Adipocyte (in vitro differentiated cells): ENCODE results near the gene ACP3.
"Not testable (repeated sequence)": the region's sequence is repeated elsewhere in the genome, so short reads cannot be mapped to it uniquely, and the experiment has no call there.

Experiments used
- DNase-seq: peaks from one replicate; pipeline ENCODE4 v3.0.0-alpha.2; 2015; ENCODE audit warnings: low read depth
- H3K27me3 ChIP-seq: replicated peaks from 2 replicates; pipeline ENCODE4 v1.7.0; 2013; ENCODE audit warnings: mild to moderate bottlenecking, low read length, moderate library complexity; ENCODE audit not compliant: control insufficient read depth, insufficient read depth
- H3K36me3 ChIP-seq: 2 replicates; pipeline ENCODE4 v1.7.0; 2013; ENCODE audit warnings: low read length, mild to moderate bottlenecking, moderate library complexity; ENCODE audit not compliant: control insufficient read depth, insufficient read depth, severe bottlenecking
- H3K4me1 ChIP-seq: 2 replicates; pipeline ENCODE4 v1.7.0; 2013; ENCODE audit warnings: mild to moderate bottlenecking, low read length, moderate library complexity; ENCODE audit not compliant: control insufficient read depth, insufficient read depth
- H3K4me3 ChIP-seq: 2 replicates; pipeline ENCODE4 v1.7.0; 2013; ENCODE audit warnings: mild to moderate bottlenecking, low read length, moderate library complexity
- H3K9ac ChIP-seq: 2 replicates; pipeline ENCODE4 v1.7.0; 2013; ENCODE audit warnings: mild to moderate bottlenecking, low read length, moderate library complexity
- H3K9me3 ChIP-seq: 2 replicates; pipeline ENCODE4 v1.7.0; 2013; ENCODE audit warnings: mild to moderate bottlenecking, low read length, moderate library complexity; ENCODE audit not compliant: control insufficient read depth

The ACP3 gene

DNA sequence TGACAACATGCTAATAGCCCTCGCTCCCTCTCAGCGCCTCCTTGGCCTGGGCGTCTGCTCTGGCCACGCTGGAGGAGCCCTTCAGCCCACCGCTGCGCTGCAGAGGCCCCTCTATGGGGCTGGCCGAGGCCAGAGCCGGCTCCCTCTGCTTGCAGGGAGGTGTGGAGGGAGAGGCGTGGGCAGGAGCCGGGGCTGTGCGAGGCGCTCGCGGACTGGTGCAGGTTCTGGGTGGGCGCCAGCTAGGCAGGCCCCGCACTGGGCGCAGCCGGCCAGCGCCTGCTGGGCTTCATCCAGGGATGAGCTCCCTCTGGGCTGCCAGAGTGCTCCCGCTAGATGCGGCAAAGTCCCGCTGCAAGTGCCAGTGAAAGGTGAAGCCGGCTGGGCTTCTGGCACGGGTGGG, 79.0 kb downstream of the ACP3 start:
- no peaks in the 10 kb centered on the region for H3K27me3 ChIP-seq
- DNase-seq = no peak
- H3K9me3 ChIP-seq = no peaks in the 10 kb centered on the region
- no peak overlapping the region for H3K4me3 ChIP-seq
- H3K9ac ChIP-seq = no peak overlapping the region
- no peaks in the 10 kb centered on the region for H3K4me1 ChIP-seq
- H3K36me3 ChIP-seq = no peaks in the 10 kb centered on the region

DNA sequence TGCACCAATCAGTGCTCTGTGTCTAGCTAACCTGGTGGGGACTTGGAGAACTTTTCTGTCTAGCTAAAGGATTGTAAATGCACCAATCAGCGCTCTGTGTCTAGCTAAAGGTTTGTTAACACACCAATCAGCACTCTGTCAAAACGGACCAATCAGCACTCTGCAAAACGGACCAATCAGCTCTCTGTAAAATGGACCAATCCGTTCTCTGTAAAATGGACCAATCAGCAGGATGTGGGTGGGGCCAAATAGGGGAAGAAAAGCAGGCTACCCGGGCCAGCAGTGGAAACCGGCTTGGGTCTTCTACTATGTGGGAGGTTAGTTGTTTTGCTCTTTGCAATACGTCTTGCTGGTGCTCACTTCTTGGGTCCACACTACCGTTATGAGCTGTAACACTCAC, 79.6 kb downstream of the ACP3 start:
- not testable (repeated sequence) for H3K9ac ChIP-seq, H3K4me1 ChIP-seq, H3K9me3 ChIP-seq, H3K4me3 ChIP-seq, H3K36me3 ChIP-seq, H3K27me3 ChIP-seq, DNase-seq

DNA sequence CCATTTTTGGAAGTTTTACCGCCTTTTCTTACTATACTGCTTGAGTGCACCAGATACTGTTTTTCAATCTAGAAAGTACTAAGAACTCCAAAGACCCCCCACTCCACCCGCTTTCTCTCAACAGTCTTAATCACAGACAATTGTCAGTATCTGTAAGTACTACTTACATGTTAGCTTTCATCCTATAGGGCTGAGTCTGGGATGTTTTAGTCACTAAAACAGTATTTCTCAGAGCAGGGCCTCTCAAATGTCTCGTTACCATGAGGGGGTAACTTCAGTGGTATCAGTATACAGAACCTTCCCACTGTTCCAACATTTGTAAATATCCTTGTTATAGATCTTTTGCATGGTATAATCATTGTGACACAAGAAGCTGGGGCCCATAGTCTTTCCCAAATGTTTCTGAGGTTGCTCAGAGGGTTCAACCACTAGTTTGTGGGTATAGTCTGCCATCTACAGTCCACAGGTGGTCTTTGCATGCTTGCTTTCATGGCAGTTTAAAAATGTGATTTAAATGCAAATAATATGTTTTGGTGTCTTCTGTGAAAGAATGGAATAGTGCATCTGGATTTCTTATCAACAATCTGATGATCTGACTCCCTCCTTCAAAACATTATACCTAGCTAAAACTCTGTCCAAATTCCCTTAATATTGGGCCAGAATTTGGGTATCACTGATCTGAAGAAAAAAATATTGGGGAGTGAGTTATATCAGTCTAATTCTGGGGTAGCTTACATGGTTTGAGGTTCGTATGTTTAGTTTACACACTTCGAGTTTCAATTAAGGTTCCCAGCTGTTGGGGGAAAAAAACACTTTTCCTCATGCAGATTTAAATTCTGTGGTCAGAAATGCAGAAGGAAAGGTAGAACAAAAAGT, 82.1 kb downstream of the ACP3 start:
- no peak overlapping the region for H3K9ac ChIP-seq

GRCh38 chr3:132401255-132401654, 84.0 kb downstream of the ACP3 start:
- no peaks in the 10 kb centered on the region for H3K36me3 ChIP-seq
- DNase-seq = no peak
- H3K4me3 ChIP-seq = no peak overlapping the region
- no peaks in the 10 kb centered on the region for H3K9me3 ChIP-seq
- H3K4me1 ChIP-seq = peaks cover 12% of the 10 kb centered on the region
- H3K27me3 ChIP-seq = no peaks in the 10 kb centered on the region
- no peak overlapping the region for H3K9ac ChIP-seq

More for the DNA sequence above, 82.1 kb downstream of the ACP3 start:
- H3K9me3 ChIP-seq = no peaks in the 10 kb centered on the region
- H3K4me3 ChIP-seq = no peak overlapping the region
- peak; percentile 88 for DNase-seq
- no peaks in the 10 kb centered on the region for H3K4me1 ChIP-seq
- H3K27me3 ChIP-seq = no peaks in the 10 kb centered on the region
- no peaks in the 10 kb centered on the region for H3K36me3 ChIP-seq

GRCh38 chr3:132404276-132404675, 87.1 kb downstream of the ACP3 start:
- H3K4me1 ChIP-seq = peaks cover 14% of the 10 kb centered on the region
- H3K9ac ChIP-seq = no peak overlapping the region
- no peaks in the 10 kb centered on the region for H3K36me3 ChIP-seq
- no peaks in the 10 kb centered on the region for H3K27me3 ChIP-seq
- no peaks in the 10 kb centered on the region for H3K9me3 ChIP-seq
- no peak overlapping the region for H3K4me3 ChIP-seq
- DNase-seq = no peak

- Histone ChIP-seq H3K9me3 (no peaks in the 10 kb centered on the region), H3K4me1 (peaks cover 14% of the 10 kb centered on the region), H3K4me3 (no peak overlapping the region), H3K27me3 (no peaks in the 10 kb centered on the region), H3K36me3 (no peaks in the 10 kb centered on the region), H3K9ac (no peak overlapping the region)
- DNase-seq = peak; percentile 45
Measured at GRCh38 chr3:132405188-132405587, 88.0 kb downstream of the ACP3 start.

GRCh38 chr3:132405609-132406299, 88.5 kb downstream of the ACP3 start:
- Histone ChIP-seq H3K4me3 (no peak overlapping the region), H3K9me3 (no peaks in the 10 kb centered on the region), H3K4me1 (peaks cover 14% of the 10 kb centered on the region), H3K27me3 (no peaks in the 10 kb centered on the region), H3K36me3 (no peaks in the 10 kb centered on the region), H3K9ac (no peak overlapping the region)
- DNase-seq = peak; percentile 7

DNA sequence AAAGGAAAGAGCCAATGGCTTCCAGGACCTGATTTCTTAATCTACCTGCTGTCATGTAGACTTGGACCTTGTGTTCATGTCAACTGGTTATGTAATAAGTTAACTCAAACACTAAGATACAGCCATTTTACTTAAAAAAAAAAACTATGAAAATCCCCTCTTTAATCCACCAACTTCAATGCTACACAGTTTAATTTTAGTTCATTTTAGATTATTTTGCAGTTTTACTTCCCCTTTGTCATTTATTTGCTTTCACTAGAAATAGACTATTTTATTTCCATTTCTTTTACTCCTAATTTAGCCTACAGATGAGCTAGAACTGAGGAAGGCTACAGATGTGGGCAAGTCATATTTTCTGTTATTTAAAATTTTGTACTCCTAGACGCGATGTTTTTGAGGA, 89.4 kb downstream of the ACP3 start:
- H3K9ac ChIP-seq = no peak overlapping the region

DNA sequence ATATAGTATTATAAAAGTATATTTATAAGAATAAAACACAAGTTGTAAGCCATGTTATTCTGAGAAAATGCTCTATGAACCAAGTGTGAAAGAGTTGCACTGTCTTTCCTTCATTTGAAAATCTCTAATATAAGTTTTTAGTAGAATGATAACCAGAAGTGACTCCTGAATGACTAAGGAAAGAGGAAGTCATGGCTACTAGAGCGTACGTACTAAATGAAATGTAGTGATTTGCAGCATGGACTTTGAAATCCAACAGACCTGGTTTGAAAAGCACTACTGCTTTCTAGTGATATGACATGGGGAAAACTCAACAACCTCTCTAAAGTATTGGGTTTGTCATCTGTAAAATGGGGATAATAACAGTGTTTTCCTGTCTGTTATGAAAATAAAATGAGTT, 89.8 kb downstream of the ACP3 start:
- Histone ChIP-seq H3K27me3 (no peaks in the 10 kb centered on the region), H3K4me3 (no peak overlapping the region), H3K9ac (no peak overlapping the region), H3K9me3 (no peaks in the 10 kb centered on the region), H3K36me3 (no peaks in the 10 kb centered on the region), H3K4me1 (peaks cover 14% of the 10 kb centered on the region)
- no peak for DNase-seq

More for the DNA sequence above, 89.4 kb downstream of the ACP3 start:
- Histone ChIP-seq H3K36me3 (no peaks in the 10 kb centered on the region), H3K4me1 (peaks cover 14% of the 10 kb centered on the region), H3K4me3 (no peak overlapping the region), H3K27me3 (no peaks in the 10 kb centered on the region), H3K9me3 (no peaks in the 10 kb centered on the region)
- no peak for DNase-seq
